Mesendoderm (in vitro differentiated cells): Measurements from ENCODE around the gene C1QA.

ENCODE experiments used
- DNase-seq: peaks from one replicate; pipeline ENCODE4 v3.0.0; 2013
- H2AK5ac ChIP-seq: 2 replicates; pipeline ENCODE4 v1.6.1; 2013; ENCODE audit warnings: low read length, inconsistent platforms
- H2BK120ac ChIP-seq: 2 replicates; pipeline ENCODE4 v1.6.1; 2013; ENCODE audit warnings: low read depth, mild to moderate bottlenecking, low read length, moderate library complexity, mixed read lengths
- H2BK15ac ChIP-seq: replicated peaks from 2 replicates; pipeline ENCODE4 v1.6.1; 2013; ENCODE audit warnings: low read depth, mild to moderate bottlenecking, moderate library complexity
- H2BK5ac ChIP-seq: 2 replicates; pipeline ENCODE4 v1.6.1; 2013; ENCODE audit warnings: low read length, inconsistent platforms
- H3K18ac ChIP-seq: 2 replicates; pipeline ENCODE4 v1.6.1; 2013; ENCODE audit warnings: mild to moderate bottlenecking, low read length, mixed read lengths
- H3K23ac ChIP-seq: one replicate; pipeline ENCODE4 v1.6.1; 2013; ENCODE audit warnings: low read length
- H3K27ac ChIP-seq: 2 replicates; pipeline ENCODE4 v1.5.1; 2013; ENCODE audit warnings: low read depth, mild to moderate bottlenecking, inconsistent platforms, low read length, moderate library complexity
- H3K27me3 ChIP-seq: 2 replicates; pipeline ENCODE4 v1.6.1; 2013; ENCODE audit warnings: low read length, control low read depth, mild to moderate bottlenecking, inconsistent platforms; ENCODE audit not compliant: insufficient read depth, poor library complexity
- H3K36me3 ChIP-seq: 2 replicates; pipeline ENCODE4 v1.6.1; 2013; ENCODE audit warnings: low read length, inconsistent platforms; ENCODE audit not compliant: control insufficient read depth, insufficient read depth
- H3K4ac ChIP-seq: one replicate; pipeline ENCODE4 v1.6.1; 2013; ENCODE audit warnings: low read depth, mild to moderate bottlenecking, low read length, moderate library complexity
- H3K4me1 ChIP-seq: 2 replicates; pipeline ENCODE4 v1.6.1; 2013; ENCODE audit warnings: low read depth, low read length, inconsistent platforms; ENCODE audit not compliant: control insufficient read depth
- H3K4me2 ChIP-seq: 2 replicates; pipeline ENCODE4 v1.6.1; 2013; ENCODE audit warnings: low read length
- H3K4me3 ChIP-seq: 2 replicates; pipeline ENCODE4 v1.5.1; 2013; ENCODE audit warnings: mild to moderate bottlenecking, low read length
- H3K56ac ChIP-seq: one replicate; pipeline ENCODE4 v1.6.1; 2013; ENCODE audit warnings: low read length
- H3K79me1 ChIP-seq: 2 replicates; pipeline ENCODE4 v1.6.1; 2013; ENCODE audit warnings: low read length, inconsistent platforms
- H3K79me2 ChIP-seq: 2 replicates; pipeline ENCODE4 v1.6.1; 2013; ENCODE audit warnings: mild to moderate bottlenecking, low read length; ENCODE audit not compliant: control insufficient read depth, insufficient read depth
- H3K9ac ChIP-seq: 2 replicates; pipeline ENCODE4 v1.6.1; 2013; ENCODE audit warnings: low read length, inconsistent platforms
- H4K5ac ChIP-seq: one replicate; pipeline ENCODE4 v1.6.1; 2013; ENCODE audit warnings: low read length
- H4K8ac ChIP-seq: one replicate; pipeline ENCODE4 v1.6.1; 2013; ENCODE audit warnings: low read depth, mild to moderate bottlenecking, control low read depth, low read length, moderate library complexity
- WGBS: extraction: QIAGEN DNeasy Blood & Tissue Kit; methylation state at CpG from one replicate; pipeline ENCODE4 v1.1.7; 2013; ENCODE audit warnings: low lambda C conversion rate, missing lambda C conversion rate; ENCODE audit not compliant: insufficient coverage; ENCODE audit errors: extremely low coverage; 5-methylcytosine and 5-hydroxymethylcytosine counted together

The C1QA gene

GRCh38 chr1:22592919-22593790 is 43.3 kb upstream of the C1QA start:
- peak overlapping the region; percentile 46 for H3K9ac ChIP-seq
- no peak overlapping the region for H3K18ac ChIP-seq
- H2BK5ac ChIP-seq: no peak overlapping the region
- H3K79me1 ChIP-seq: no peaks in the 10 kb centered on the region
- H3K56ac ChIP-seq: peak overlapping the region; percentile 75
- H2BK120ac ChIP-seq: no peak overlapping the region
- H3K4ac ChIP-seq: no peak overlapping the region
- H4K8ac ChIP-seq: no peak overlapping the region
- H3K23ac ChIP-seq: no peak overlapping the region
- H4K5ac ChIP-seq: no peak overlapping the region
- H3K27ac ChIP-seq: no peak overlapping the region
- H3K4me2 ChIP-seq: peak overlapping the region; percentile 63
- no peaks in the 10 kb centered on the region for H3K79me2 ChIP-seq
- H3K4me3 ChIP-seq: no peak overlapping the region
- no CpG with 5 or more reads among the region's 38 CpGs for WGBS
- DNase-seq: peak; percentile 68
- H3K4me1 ChIP-seq: no peaks in the 10 kb centered on the region
- no peak overlapping the region for H2BK15ac ChIP-seq
- no peaks in the 10 kb centered on the region for H3K36me3 ChIP-seq
- H2AK5ac ChIP-seq: no peak overlapping the region
- no peaks in the 10 kb centered on the region for H3K27me3 ChIP-seq

- Histone ChIP-seq H3K4me3 (no peak overlapping the region), H3K79me1 (no peaks in the 10 kb centered on the region), H2AK5ac (no peak overlapping the region), H2BK120ac (no peak overlapping the region), H3K27me3 (no peaks in the 10 kb centered on the region), H3K4me1 (no peaks in the 10 kb centered on the region), H4K5ac (no peak overlapping the region), H3K36me3 (no peaks in the 10 kb centered on the region), H2BK15ac (no peak overlapping the region), H3K56ac (no peak overlapping the region), H3K9ac (no peak overlapping the region), H3K79me2 (no peaks in the 10 kb centered on the region), H3K4ac (no peak overlapping the region), H3K23ac (no peak overlapping the region), H2BK5ac (no peak overlapping the region), H4K8ac (no peak overlapping the region), H3K27ac (no peak overlapping the region), H3K18ac (no peak overlapping the region), H3K4me2 (no peak overlapping the region)
- no CpG with 5 or more reads among the region's 10 CpGs for WGBS
- DNase-seq: no peak
These were observed 42.0 kb upstream of the C1QA start for GRCh38 chr1:22594396-22594795.

- no peaks in the 10 kb centered on the region for H3K36me3 ChIP-seq
- no peak overlapping the region for H3K56ac ChIP-seq
- no CpG with 5 or more reads among the region's 7 CpGs for WGBS
- H3K27me3 ChIP-seq: no peaks in the 10 kb centered on the region
- H3K4me3 ChIP-seq: no peak overlapping the region
- no peak overlapping the region for H3K4me2 ChIP-seq
- H3K4ac ChIP-seq: no peak overlapping the region
- H3K4me1 ChIP-seq: no peaks in the 10 kb centered on the region
- no peak overlapping the region for H2BK15ac ChIP-seq
- no peak for DNase-seq
- H3K23ac ChIP-seq: no peak overlapping the region
- H4K8ac ChIP-seq: no peak overlapping the region
- H3K79me1 ChIP-seq: no peaks in the 10 kb centered on the region
- H2AK5ac ChIP-seq: no peak overlapping the region
- no peak overlapping the region for H2BK120ac ChIP-seq
- H3K18ac ChIP-seq: no peak overlapping the region
- no peak overlapping the region for H4K5ac ChIP-seq
- H2BK5ac ChIP-seq: no peak overlapping the region
- no peak overlapping the region for H3K27ac ChIP-seq
- H3K79me2 ChIP-seq: no peaks in the 10 kb centered on the region
- no peak overlapping the region for H3K9ac ChIP-seq
These were observed 41.3 kb upstream of the C1QA start for GRCh38 chr1:22595108-22595507.

GRCh38 chr1:22597301-22597965 is 39.0 kb upstream of the C1QA start:
- no peaks in the 10 kb centered on the region for H3K27me3 ChIP-seq
- no peaks in the 10 kb centered on the region for H3K79me1 ChIP-seq
- no peaks in the 10 kb centered on the region for H3K4me1 ChIP-seq
- H2BK5ac ChIP-seq: no peak overlapping the region
- no peak overlapping the region for H4K8ac ChIP-seq
- H3K4me2 ChIP-seq: no peak overlapping the region
- no peak overlapping the region for H2BK15ac ChIP-seq
- DNase-seq: no peak
- H3K4me3 ChIP-seq: no peak overlapping the region
- no peaks in the 10 kb centered on the region for H3K79me2 ChIP-seq
- H3K27ac ChIP-seq: no peak overlapping the region
- WGBS: no CpG with 5 or more reads among the region's 30 CpGs
- no peak overlapping the region for H2BK120ac ChIP-seq
- H2AK5ac ChIP-seq: no peak overlapping the region
- H3K9ac ChIP-seq: no peak overlapping the region
- H3K23ac ChIP-seq: no peak overlapping the region
- H3K56ac ChIP-seq: no peak overlapping the region
- H3K36me3 ChIP-seq: no peaks in the 10 kb centered on the region
- H4K5ac ChIP-seq: no peak overlapping the region
- no peak overlapping the region for H3K4ac ChIP-seq
- H3K18ac ChIP-seq: no peak overlapping the region

- H3K9ac ChIP-seq: no peak overlapping the region
- H3K36me3 ChIP-seq: no peaks in the 10 kb centered on the region
- H3K23ac ChIP-seq: no peak overlapping the region
- no peak overlapping the region for H3K4me2 ChIP-seq
- H2BK120ac ChIP-seq: no peak overlapping the region
- no peak overlapping the region for H4K8ac ChIP-seq
- no peak overlapping the region for H3K4me3 ChIP-seq
- WGBS: no CpG with 5 or more reads among the region's 8 CpGs
- no peak for DNase-seq
- H3K79me2 ChIP-seq: no peaks in the 10 kb centered on the region
- H3K27ac ChIP-seq: no peak overlapping the region
- H3K27me3 ChIP-seq: no peaks in the 10 kb centered on the region
- H3K18ac ChIP-seq: no peak overlapping the region
- H3K4ac ChIP-seq: no peak overlapping the region
- H3K79me1 ChIP-seq: no peaks in the 10 kb centered on the region
- H4K5ac ChIP-seq: no peak overlapping the region
- no peak overlapping the region for H2AK5ac ChIP-seq
- H2BK5ac ChIP-seq: no peak overlapping the region
- no peak overlapping the region for H3K56ac ChIP-seq
- no peak overlapping the region for H2BK15ac ChIP-seq
- no peaks in the 10 kb centered on the region for H3K4me1 ChIP-seq
These were observed 38.4 kb upstream of the C1QA start for GRCh38 chr1:22597996-22598395.
